Measurements from ENCODE around the gene TRIM62. TPM values are rescaled to one million over a fixed set of nuclear protein-coding genes. Genes with fewer than 3 reads are reported as not detected.

TRIM62 gene
- polyA plus RNA-seq, 3 donors: 7.0 to 9.5 (median 7.7) TPM

GRCh38 chr1:33099290-33100118 is 82.3 kb downstream of the TRIM62 start:
- no peak for DNase-seq

GRCh38 chr1:33098371-33098770 is 83.5 kb downstream of the TRIM62 start:
- DNase-seq: no peak

GRCh38 chr1:33097762-33098161 is 84.1 kb downstream of the TRIM62 start:
- no peak for DNase-seq

GRCh38 chr1:33097137-33097611 is 84.7 kb downstream of the TRIM62 start:
- no peak for DNase-seq

GRCh38 chr1:33096363-33097005 is 85.4 kb downstream of the TRIM62 start:
- DNase-seq: no peak

Other genes starting within 250 kb of the TRIM62 start
- gene RNF19B, start 217.2 kb downstream of the TRIM62 start, polyA plus RNA-seq (ENCODE audit: insufficient read length in 3 of 3): 10 to 100 TPM; 17.7 to 19.9 (median 18.5) TPM
- 100 to 1,000 TPM; 206 to 247 (median 241) TPM for gene AK2, start 145.2 kb downstream of the TRIM62 start, polyA plus RNA-seq (ENCODE audit: insufficient read length in 3 of 3)
- gene AZIN2, start 100.9 kb downstream of the TRIM62 start, polyA plus RNA-seq (ENCODE audit: insufficient read length in 3 of 3): 10 to 100 TPM in 1 of 3 donors, 1 to 10 TPM in 2; 7.3 to 10.8 (median 9.9) TPM
- gene ZNF362, start 74.4 kb upstream of the TRIM62 start, polyA plus RNA-seq (ENCODE audit: insufficient read length in 3 of 3): 10 to 100 TPM; 64.9 to 77.0 (median 67.5) TPM
- gene A3GALT2, start 139.1 kb upstream of the TRIM62 start, polyA plus RNA-seq (ENCODE audit: insufficient read length in 3 of 3): under 1 TPM in 2 of 3 donors, not detected in 1; 0.44 to 0.51 TPM
- 100 to 1,000 TPM; 103 to 125 (median 117) TPM for gene PHC2, start 249.1 kb upstream of the TRIM62 start, polyA plus RNA-seq (ENCODE audit: insufficient read length in 3 of 3)